B cell (primary cell): ENCODE data around the gene SPN. TPM values are rescaled to one million over a fixed set of nuclear protein-coding genes. Genes with fewer than 3 reads are reported as not detected.

Experiments
- ATAC-seq: fragments of 200-7000 bp; cut with Tn5 transposase; one replicate; pipeline ENCODE4 v1.10.0; 2021; ENCODE audit warnings: low read depth, mild to moderate bottlenecking, moderate number of reproducible peaks, moderate library complexity
- CTCF ChIA-PET: fragments of 350-600 bp; sonication (Branson Sonifier 250); formaldehyde crosslinking; loops from one replicate; lab custom pipeline; 2021; ENCODE audit warnings: antibody characterized with exemption, inconsistent platforms; lab: Charles Lee
- POLR2A ChIA-PET: fragments of 350-600 bp; sonication (Branson Sonifier 250); formaldehyde crosslinking; loops from one replicate; lab custom pipeline; 2021; ENCODE audit warnings: antibody characterized with exemption; lab: Charles Lee
- DNase-seq: peaks from one replicate; pipeline ENCODE4 v3.0.0; 2013
- H2AFZ ChIP-seq: 2 replicates; pipeline ENCODE4 v1.6.1; 2012; ENCODE audit warnings: mild to moderate bottlenecking, low read depth, low read length; ENCODE audit not compliant: insufficient read depth, poor library complexity, severe bottlenecking
- H3K27ac ChIP-seq, 2 donors: 1 replicate in 1 of 2; 2 replicates in 1 of 2; pipeline ENCODE4 v1.5.1; 2012 to 2013; ENCODE audit warnings: low read length in 2 of 2, mild to moderate bottlenecking in 2 of 2, moderate library complexity in 1 of 2
- H3K27me3 ChIP-seq, 4 experiments: fragments of 200-600 bp in 1 of 4; sonication (generic) in 1 of 4; replicated peaks in 1 of 4; 1 replicate in 2 of 4; 2 replicates in 2 of 4; pipeline versions ENCODE4 v1.6.1 to v1.7.0; 2013 to 2016; ENCODE audit warnings: low read length in 3 of 4, mild to moderate bottlenecking in 2 of 4, mixed read lengths in 1 of 4, moderate library complexity in 1 of 4; ENCODE audit not compliant: insufficient read depth in 4 of 4, control insufficient read depth in 3 of 4; ENCODE audit errors: control extremely low read depth in 1 of 4
- H3K36me3 ChIP-seq, 2 experiments: replicated peaks in 1 of 2; 1 replicate in 1 of 2; 2 replicates in 1 of 2; pipeline versions ENCODE4 v1.6.1 to v1.7.1; 2013; ENCODE audit warnings: low read length in 1 of 2; ENCODE audit not compliant: insufficient read depth in 2 of 2, control insufficient read depth in 1 of 2; ENCODE audit errors: control extremely low read depth in 1 of 2, extremely low read depth in 1 of 2
- H3K4me1 ChIP-seq, 2 donors: fragments of 200-600 bp in 1 of 2; sonication (generic) in 1 of 2; 1 replicate in 1 of 2; 2 replicates in 1 of 2; pipeline versions ENCODE4 v1.5.1 to v1.6.1; 2013 to 2017; ENCODE audit warnings: low read length in 2 of 2; ENCODE audit not compliant: control insufficient read depth in 2 of 2, insufficient read depth in 2 of 2
- H3K4me2 ChIP-seq: replicated peaks from 2 replicates; pipeline ENCODE3; 2012; ENCODE audit warnings: mild to moderate bottlenecking, low read depth, low read length; ENCODE audit not compliant: poor library complexity, severe bottlenecking
- H3K4me3 ChIP-seq, 5 experiments: fragments of 200-600 bp in 1 of 5; sonication (generic) in 1 of 5; 1 replicate in 3 of 5; 2 replicates in 2 of 5; pipeline versions ENCODE4 v1.5.1 to v1.7.0; 2011 to 2016; ENCODE audit warnings: low read length in 4 of 5, mild to moderate bottlenecking in 4 of 5, low read depth in 2 of 5, control low read depth in 1 of 5, moderate library complexity in 1 of 5; ENCODE audit not compliant: insufficient read depth in 1 of 5; ENCODE audit errors: control extremely low read depth in 1 of 5, extremely low read depth in 1 of 5
- H3K79me2 ChIP-seq: fragments of 200-600 bp; sonication (generic); one replicate; pipeline ENCODE4 v1.6.0; 2016; ENCODE audit warnings: low read length; ENCODE audit not compliant: control insufficient read depth, insufficient read depth
- H3K9ac ChIP-seq: fragments of 200-600 bp; sonication (generic); 2 replicates; pipeline ENCODE4 v1.6.1; 2017; ENCODE audit warnings: mild to moderate bottlenecking, low read length, moderate library complexity
- H3K9me3 ChIP-seq, 3 donors: one replicate each; pipeline versions ENCODE4 v1.6.1 to v1.7.1; 2013; ENCODE audit warnings: low read length in 2 of 3; ENCODE audit not compliant: control insufficient read depth in 2 of 3, insufficient read depth in 1 of 3; ENCODE audit errors: control extremely low read depth in 1 of 3
- H4K20me1 ChIP-seq: 2 replicates; pipeline ENCODE4 v1.6.0; 2012; ENCODE audit warnings: mild to moderate bottlenecking, low read length; ENCODE audit not compliant: insufficient read depth, control insufficient read depth, poor library complexity, severe bottlenecking
- H3K27ac Mint-ChIP-seq: one replicate; pipeline ENCODE4 v1.8.0; 2021; ENCODE audit warnings: mixed read lengths
- H3K27me3 Mint-ChIP-seq: one replicate; pipeline ENCODE4 v1.8.0; 2021; ENCODE audit warnings: mixed read lengths
- H3K4me1 Mint-ChIP-seq: one replicate; pipeline ENCODE4 v1.8.0; 2021; ENCODE audit warnings: mixed read lengths
- H3K4me3 Mint-ChIP-seq: one replicate; pipeline ENCODE4 v1.8.0; 2021; ENCODE audit warnings: mixed read lengths
- H3K9me3 Mint-ChIP-seq: one replicate; pipeline ENCODE4 v1.8.0; 2022; ENCODE audit warnings: mixed read lengths; ENCODE audit not compliant: insufficient read depth
- CTCF ChIP-seq: fragments of 200-600 bp; IDR thresholded peaks from one replicate; pipeline ENCODE4 v1.8.0; 2022; ENCODE audit warnings: antibody characterized with exemption, mild to moderate bottlenecking
- EZH2 ChIP-seq: IDR thresholded peaks from 2 replicates; pipeline ENCODE4 v1.6.1; 2012; ENCODE audit warnings: borderline replicate concordance, low read depth, mild to moderate bottlenecking, moderate library complexity, low read length; ENCODE audit not compliant: insufficient read depth, poor library complexity, severe bottlenecking
- WGBS: methylation state at CpG from one replicate; pipeline ENCODE4 v1.1.5; 2013; ENCODE audit warnings: missing lambda C conversion rate; ENCODE audit not compliant: insufficient coverage; 5-methylcytosine and 5-hydroxymethylcytosine counted together
- intact Hi-C: fragments of 100-400 bp; cut with micrococcal nuclease; formaldehyde crosslinking; loops from one replicate; pipeline ENCODE4 v1.10.0; 2022
- polyA plus RNA-seq: library from polyadenylated mRNA; depleted of rRNA; stranded (reverse); fragments of >200 nt; gene quantifications from 2 replicates; pipeline ENCODE4 v1.2.3, GENCODE V29; 2012
- total RNA-seq, 2 donors: library from RNA; stranded (reverse); fragments of 120-200 nt in 1 of 2; gene quantifications; 1 replicate in 1 of 2; 2 replicates in 1 of 2; pipeline versions ENCODE4 v1.2.3 to v1.2.4, GENCODE V29; 2013 to 2022

The SPN gene
- total and polyA plus RNA-seq, 2 donors (not counting 1 experiment from before 2014, with no cell fraction given), result 1.1 to 1.9 TPM

GRCh38 chr16:29656688-29657523 is 6.1 kb upstream of the SPN start:
- Mint-ChIP-seq H3K27ac (no peak overlapping the region), H3K9me3 (no peaks in the 10 kb centered on the region), H3K4me3 (no peak overlapping the region), H3K4me1 (peaks cover 15% of the 10 kb centered on the region), H3K27me3 (no peaks in the 10 kb centered on the region)
- ChIA-PET CTCF (no interaction called here), POLR2A (interaction anchor here (1.4 kb wide), 1 partner anchor 9 kb away, joined by 3 read pairs; no protein-coding TSS in a partner anchor)
- peaks cover 11 to 19% of the 10 kb centered on the region in 2 donors for H3K4me1 ChIP-seq
- no peaks in the 10 kb centered on the region for H3K36me3 ChIP-seq
- no peaks in the 10 kb centered on the region for H4K20me1 ChIP-seq
- no peak for TF ChIP-seq CTCF
- no peak for TF ChIP-seq EZH2
- intact Hi-C loops, result no loop called here
- DNase-seq (peak; percentile 1), ATAC-seq (no peak)
- no peak overlapping the region for H3K4me2 ChIP-seq
- H3K9me3 ChIP-seq, result no peaks in the 10 kb centered on the region
- WGBS, result 98% methylated on average over 8 of the region's 11 CpGs
- H3K9ac ChIP-seq, result no peak overlapping the region
- no peak overlapping the region for H3K27ac ChIP-seq
- H3K27me3 ChIP-seq, result no peaks in the 10 kb centered on the region
- H3K4me3 ChIP-seq, result no peak overlapping the region
- no peaks in the 10 kb centered on the region for H3K79me2 ChIP-seq
- H2AFZ ChIP-seq, result no peak overlapping the region

- intact Hi-C loops, result no loop called here
- ATAC-seq (no peak), DNase-seq (no peak)
- Mint-ChIP-seq H3K27me3 (no peaks in the 10 kb centered on the region), H3K4me1 (peaks cover 23% of the 10 kb centered on the region), H3K4me3 (no peak overlapping the region), H3K27ac (peak overlapping the region; percentile 75), H3K9me3 (no peaks in the 10 kb centered on the region)
- Histone ChIP-seq H3K4me2 (no peak overlapping the region), H3K4me1 (peaks cover 19 to 28% of the 10 kb centered on the region in 2 donors), H3K36me3 (no peaks in the 10 kb centered on the region), H4K20me1 (no peaks in the 10 kb centered on the region), H3K79me2 (no peaks in the 10 kb centered on the region), H3K4me3 (no peak overlapping the region), H3K9ac (no peak overlapping the region), H2AFZ (no peak overlapping the region), H3K27ac (no peak overlapping the region), H3K27me3 (no peaks in the 10 kb centered on the region), H3K9me3 (no peaks in the 10 kb centered on the region)
- no peak for TF ChIP-seq EZH2
- no peak for TF ChIP-seq CTCF
- POLR2A ChIA-PET, result interaction anchor here (0.7 kb wide), 1 partner anchor 810 kb away, joined by 4 read pairs; no protein-coding TSS in a partner anchor
- CTCF ChIA-PET, result no interaction called here
- 93% methylated on average over 5 of the region's 6 CpGs for WGBS
Measured at GRCh38 chr16:29658705-29659104, 4.3 kb upstream of the SPN start.
